GM08714 (cell line): ENCODE data around the gene TRIM65.

Experiments
- H3K4me3 ChIP-seq: fragments of 200-500 bp; sonication (Bioruptor generic); 2 replicates; pipeline ENCODE4 v1.5.1; 2014; ENCODE audit warnings: mild to moderate bottlenecking, low read length, inconsistent platforms
- ZNF274 ChIP-seq: IDR thresholded peaks from 2 replicates; pipeline ENCODE4 v1.6.1; 2012; ENCODE audit warnings: mild to moderate bottlenecking, low read depth, low read length

The TRIM65 gene

GRCh38 chr17:75850928-75851692 is 45.6 kb downstream of the TRIM65 start:
- TF ChIP-seq ZNF274 = no peak
- H3K4me3 ChIP-seq = no peak overlapping the region

GRCh38 chr17:75849724-75850123 is 47.0 kb downstream of the TRIM65 start:
- H3K4me3 ChIP-seq = no peak overlapping the region
- TF ChIP-seq ZNF274 = no peak

GRCh38 chr17:75849279-75849646 is 47.5 kb downstream of the TRIM65 start:
- no peak overlapping the region for H3K4me3 ChIP-seq
- TF ChIP-seq ZNF274 = no peak

DNA sequence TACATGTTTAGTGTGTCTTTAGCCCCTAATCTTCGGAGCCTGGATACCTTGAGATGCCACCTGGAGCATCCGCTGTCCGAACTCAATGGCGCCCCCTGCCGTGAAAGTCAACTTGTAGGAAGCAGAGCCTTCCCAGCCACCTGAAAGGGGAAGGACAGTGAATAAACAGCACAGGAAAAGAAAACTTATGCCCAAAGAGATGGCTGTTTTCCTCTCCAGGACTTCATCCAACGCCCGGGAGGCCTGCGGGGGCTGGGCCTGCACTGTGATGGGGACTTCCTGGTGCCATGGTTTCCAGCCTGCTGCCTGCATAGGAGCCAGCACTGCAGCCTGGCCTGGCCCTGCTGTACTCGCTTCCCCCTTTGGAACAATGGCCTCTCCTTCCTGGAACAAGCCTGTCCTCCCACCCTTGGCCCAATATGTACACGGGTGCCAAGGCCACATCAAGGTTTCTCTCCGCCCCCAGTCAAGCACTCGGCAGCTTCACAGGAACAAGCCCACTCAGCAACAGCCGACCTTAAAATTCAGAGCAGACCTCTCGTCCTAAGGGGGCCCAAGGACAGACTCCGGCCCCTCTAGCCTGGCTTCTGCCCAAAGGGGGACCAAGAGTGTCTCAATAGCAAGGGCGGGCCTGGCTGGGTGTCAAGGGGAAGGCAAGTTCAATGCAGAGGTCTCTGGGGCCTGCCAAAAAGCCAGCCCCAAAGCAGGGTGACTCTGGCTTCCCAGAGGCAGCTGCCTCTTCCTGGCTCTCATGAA is 48.0 kb downstream of the TRIM65 start:
- no peak overlapping the region for H3K4me3 ChIP-seq
- TF ChIP-seq ZNF274 = no peak

DNA sequence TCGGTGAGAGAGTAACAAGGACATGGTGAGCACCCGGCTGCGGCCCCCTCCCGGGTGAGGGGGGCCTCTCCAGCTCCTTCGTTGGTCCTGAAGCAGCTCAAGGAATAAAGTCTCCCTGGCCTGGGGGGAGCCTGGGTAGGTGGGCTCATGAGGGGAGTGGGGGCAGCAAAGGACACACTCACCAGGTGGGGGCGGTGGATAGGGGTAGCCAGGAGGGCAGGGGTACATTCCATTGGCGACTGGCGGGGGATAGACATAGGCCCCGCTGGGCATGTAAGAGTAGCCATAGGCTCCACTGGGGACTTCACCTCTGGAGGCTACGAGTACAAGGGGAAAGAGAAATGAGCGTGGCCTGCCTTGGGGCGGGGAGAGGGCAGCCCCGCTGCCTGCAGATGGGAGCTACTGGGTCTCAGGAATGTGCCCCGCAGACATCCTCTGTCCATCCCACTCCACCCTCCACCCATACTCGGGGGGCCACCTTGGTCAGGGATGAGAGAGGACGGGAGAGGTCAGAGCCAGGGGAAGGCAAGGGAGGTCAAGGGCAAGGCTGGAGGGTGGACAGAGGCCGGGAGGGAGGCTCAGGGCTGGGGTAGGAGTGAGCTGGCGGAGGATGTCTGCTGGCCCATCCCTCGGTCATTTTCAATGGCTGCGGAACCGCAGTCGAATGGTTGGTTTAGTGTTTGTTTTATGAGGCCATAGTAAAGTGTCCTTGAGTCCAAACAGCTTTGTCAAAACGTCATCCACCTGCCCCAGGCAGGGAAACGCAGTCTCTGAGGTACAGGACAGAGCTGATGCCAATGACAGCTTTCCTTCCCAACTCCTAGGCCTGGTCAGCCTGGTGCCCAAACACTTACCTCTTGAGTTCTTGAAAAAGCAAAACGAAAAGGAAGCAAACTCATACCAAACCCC is 48.9 kb downstream of the TRIM65 start:
- TF ChIP-seq ZNF274 = no peak
- no peak overlapping the region for H3K4me3 ChIP-seq

DNA sequence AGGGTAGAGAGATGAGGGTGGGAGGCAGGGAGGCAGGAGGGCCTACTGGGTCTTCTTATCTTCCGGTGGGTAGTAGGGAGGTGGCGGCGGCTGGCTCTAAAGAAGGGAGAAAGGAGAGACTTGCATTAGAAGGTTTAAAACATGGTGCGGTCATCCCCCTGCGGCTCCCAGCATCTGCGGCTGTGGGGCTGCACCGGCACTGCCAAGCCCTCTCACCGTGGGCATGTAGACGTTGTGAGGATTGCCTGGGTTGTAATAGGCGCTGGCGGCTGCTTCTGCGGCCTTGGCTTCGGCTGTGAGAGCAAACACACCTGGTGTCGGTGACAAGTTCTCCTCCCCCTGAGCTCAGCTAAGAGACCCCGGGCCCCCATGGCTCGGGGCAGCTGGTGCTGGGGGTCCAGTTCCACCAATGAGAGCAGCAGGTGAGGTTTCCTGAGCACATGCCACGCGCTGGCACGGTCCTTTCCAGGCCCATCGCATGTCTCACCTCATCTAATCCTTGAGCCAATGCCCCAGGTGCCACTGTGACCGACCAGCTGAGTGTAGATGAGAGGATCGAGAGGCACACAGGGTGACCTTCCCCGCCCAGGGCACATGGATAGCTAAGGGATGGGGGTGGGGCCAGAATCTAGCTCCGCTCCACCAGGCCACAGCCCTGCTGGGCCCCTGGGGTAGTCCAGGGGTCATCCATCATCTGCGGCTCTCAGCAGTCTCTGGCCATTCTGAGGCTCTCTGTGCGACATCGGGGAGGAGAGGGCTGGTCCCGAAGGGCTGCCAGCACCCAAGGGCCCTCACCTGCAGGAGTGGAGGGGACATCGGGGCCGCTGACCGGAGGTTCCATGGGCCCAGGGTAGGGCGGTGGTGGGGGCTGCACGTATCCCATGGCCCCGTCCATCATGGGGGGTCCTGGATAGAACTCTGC is 49.8 kb downstream of the TRIM65 start:
- TF ChIP-seq ZNF274 = no peak
- H3K4me3 ChIP-seq = no peak overlapping the region

DNA sequence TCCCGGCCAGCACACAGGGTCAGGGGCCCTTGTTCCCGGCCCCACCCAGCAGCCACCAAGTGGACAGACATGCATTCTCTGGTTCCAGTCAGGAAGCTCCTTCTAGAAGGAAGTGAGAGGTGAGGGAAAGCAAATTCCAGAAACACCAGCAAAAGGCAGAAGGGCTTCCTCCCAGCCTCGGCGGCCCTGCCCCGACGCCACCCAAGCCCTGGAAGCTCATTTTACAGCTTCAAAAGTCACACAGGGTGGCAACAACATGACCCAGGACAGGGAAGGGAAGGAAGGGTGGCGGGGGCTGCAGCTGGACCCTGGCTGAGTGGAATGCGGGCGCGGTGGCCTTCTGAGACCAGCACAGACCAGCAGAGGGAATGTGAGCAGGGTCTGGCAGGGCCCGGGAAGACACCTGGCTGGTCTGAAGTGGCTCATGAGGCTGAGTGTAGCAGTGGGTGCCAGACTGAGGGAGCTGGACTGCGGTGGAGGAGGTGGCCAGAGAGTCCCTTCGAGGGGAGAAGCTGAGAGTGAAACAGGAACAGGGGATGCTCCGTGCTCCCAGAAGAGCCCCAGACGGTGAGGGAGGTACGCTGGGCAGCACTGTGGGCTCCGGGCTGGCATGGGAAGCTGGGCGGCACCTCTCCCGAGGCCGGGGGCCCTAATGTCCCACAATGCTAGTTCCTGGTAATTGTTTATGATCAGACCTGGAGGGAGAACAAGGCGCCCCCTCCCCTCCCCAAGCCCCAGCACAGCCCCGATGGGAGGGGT is 50.6 kb downstream of the TRIM65 start:
- no peak for TF ChIP-seq ZNF274
- H3K4me3 ChIP-seq = no peak overlapping the region

- no peak overlapping the region; the same call in 1 of the 2 replicates for H3K4me3 ChIP-seq
- no peak for TF ChIP-seq ZNF274
Observed at GRCh38 chr17:75845058-75845711, 51.6 kb downstream of the TRIM65 start.

DNA sequence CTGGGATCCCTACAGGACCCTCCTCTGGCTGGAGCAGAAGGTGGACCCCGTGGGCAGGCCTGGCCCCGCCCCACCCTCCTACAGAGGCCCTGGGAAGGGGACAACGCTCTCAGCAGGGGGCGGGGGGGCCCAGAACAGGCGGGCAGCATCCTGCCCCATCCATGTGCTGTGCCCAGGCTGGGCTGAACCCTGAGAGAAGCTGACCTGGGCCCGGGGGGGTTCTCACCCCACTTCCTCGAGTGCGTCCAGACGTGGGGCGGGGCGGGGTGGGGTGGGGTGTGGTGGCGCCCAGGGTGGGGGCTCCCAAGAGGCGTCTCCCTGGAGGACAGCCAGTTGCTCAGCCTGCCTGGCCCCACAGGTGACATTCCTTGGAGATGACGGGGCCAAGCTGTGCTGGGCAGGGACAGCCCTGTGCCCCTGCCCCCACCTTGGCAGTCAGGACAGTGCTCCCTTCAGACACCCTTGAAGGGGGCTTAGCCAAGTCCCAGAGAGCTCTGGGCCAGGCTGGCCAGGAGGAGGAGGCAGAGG is 52.2 kb downstream of the TRIM65 start:
- no peak for TF ChIP-seq ZNF274
- H3K4me3 ChIP-seq = peak overlapping the region; percentile 80; the same call in 1 of the 2 replicates

- peak within 1 kb of the TSS; percentile 80; the same call in 1 of the 2 replicates for H3K4me3 ChIP-seq
- TF ChIP-seq ZNF274 = no peak
Observed at GRCh38 chr17:75843577-75844529, 52.9 kb downstream of the TRIM65 start, which contains the start of gene UNC13D. UNC13D (minus strand) TSS chr17:75844404; CDS start chr17:75844337, 67 bp downstream.
